Peyer's patch (tissue), 4 donors: Measurements from ENCODE around the gene LEPR.

Experiments
- CTCF ChIP-seq, 6 experiments: fragments of 450-650 bp in 4 of 6; fragments of 200-600 bp in 2 of 6; sonication (generic) in 1 of 6; IDR thresholded peaks; one replicate each; pipeline ENCODE4 v1.5.1; 2017 to 2019; ENCODE audit warnings: antibody characterized with exemption in 6 of 6, mild to moderate bottlenecking in 3 of 6, moderate library complexity in 1 of 6
- POLR2A ChIP-seq, 2 donors: fragments of 450-650 bp; IDR thresholded peaks; one replicate each; pipeline ENCODE4 v1.5.1; 2017; ENCODE audit warnings: antibody characterized with exemption in 2 of 2, mild to moderate bottlenecking in 2 of 2, moderate library complexity in 2 of 2

- TF ChIP-seq CTCF (IDR thresholded peaks at IDR 0.05) (no peak), POLR2A (IDR thresholded peaks at IDR 0.05) (no peak)
These were observed 49.4 kb downstream of the LEPR start for GRCh38 chr1:65469889-65470340.
